HEK293T (cell line): ENCODE measurements around the gene FAT2.

Experiments
- BHLHE40 ChIP-seq: fragments of 450-650 bp; IDR thresholded peaks from 2 replicates; pipeline ENCODE4 v1.6.1; 2016; ENCODE audit warnings: mild to moderate bottlenecking, moderate library complexity, borderline replicate concordance
- FOXM1 ChIP-seq: fragments of 450-650 bp; IDR thresholded peaks from 2 replicates; pipeline ENCODE4 v1.6.1; 2017; ENCODE audit warnings: mild to moderate bottlenecking, borderline replicate concordance
- HDGF ChIP-seq: fragments of 450-650 bp; IDR thresholded peaks from 2 replicates; pipeline ENCODE4 v1.6.1; 2017; ENCODE audit warnings: antibody characterized with exemption, borderline replicate concordance
- NFRKB ChIP-seq: fragments of 450-650 bp; IDR thresholded peaks from 2 replicates; pipeline ENCODE4 v1.6.1; 2016; ENCODE audit warnings: mild to moderate bottlenecking, moderate library complexity
- SP1 ChIP-seq: fragments of 450-650 bp; IDR thresholded peaks from 2 replicates; pipeline ENCODE4 v1.6.1; 2017
- ZNF384 ChIP-seq: fragments of 450-650 bp; IDR thresholded peaks from 2 replicates; pipeline ENCODE4 v1.6.1; 2016

DNA sequence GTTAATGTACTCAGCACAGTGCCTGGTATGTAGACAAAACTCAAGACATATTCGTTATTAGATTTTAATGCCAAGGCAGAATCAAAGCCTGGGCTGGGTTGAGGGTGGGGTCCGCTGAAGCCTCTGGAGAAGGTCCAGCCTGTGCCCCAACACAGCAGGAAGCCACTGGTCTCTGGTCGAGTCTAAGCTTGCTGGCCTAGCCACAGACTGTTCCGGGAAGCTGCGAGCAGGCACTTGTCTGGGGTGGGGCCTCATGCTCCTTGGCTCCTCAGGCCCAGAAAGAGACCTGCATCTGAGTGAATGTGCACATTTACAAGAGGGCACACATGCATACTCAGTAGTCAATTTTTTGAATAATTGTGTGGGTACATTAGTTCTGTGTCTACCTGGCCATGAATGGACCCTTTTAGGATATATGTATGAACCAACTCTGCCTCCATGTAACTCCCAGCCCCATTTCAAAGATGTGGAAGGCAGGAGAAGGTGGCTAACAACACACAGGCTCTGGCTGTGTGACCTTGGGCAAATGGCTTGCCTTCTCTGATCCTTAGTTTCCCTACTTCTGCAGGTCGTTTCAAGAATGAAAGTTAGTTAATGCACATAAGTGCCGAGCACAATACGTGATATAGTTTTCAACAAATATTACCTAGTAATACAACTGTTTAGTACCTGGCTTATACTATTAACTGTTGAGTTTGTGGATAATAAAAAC lies 18.3 kb downstream of the FAT2 start:
- no peak for TF ChIP-seq ZNF384
- TF ChIP-seq BHLHE40, result no peak
- no peak for TF ChIP-seq FOXM1
- TF ChIP-seq HDGF, result no peak
- TF ChIP-seq NFRKB, result no peak
- no peak for TF ChIP-seq SP1
